NCI-H187 treated with DMSO at 0.1 percent for 48 hours (cell line): ENCODE results near the gene CD99.

Experiments
- DNase-seq: peaks from one replicate; lab custom pipeline; 2025; lab: John Stamatoyannopoulos, UW

The CD99 gene, protein sequence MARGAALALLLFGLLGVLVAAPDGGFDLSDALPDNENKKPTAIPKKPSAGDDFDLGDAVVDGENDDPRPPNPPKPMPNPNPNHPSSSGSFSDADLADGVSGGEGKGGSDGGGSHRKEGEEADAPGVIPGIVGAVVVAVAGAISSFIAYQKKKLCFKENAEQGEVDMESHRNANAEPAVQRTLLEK

DNA sequence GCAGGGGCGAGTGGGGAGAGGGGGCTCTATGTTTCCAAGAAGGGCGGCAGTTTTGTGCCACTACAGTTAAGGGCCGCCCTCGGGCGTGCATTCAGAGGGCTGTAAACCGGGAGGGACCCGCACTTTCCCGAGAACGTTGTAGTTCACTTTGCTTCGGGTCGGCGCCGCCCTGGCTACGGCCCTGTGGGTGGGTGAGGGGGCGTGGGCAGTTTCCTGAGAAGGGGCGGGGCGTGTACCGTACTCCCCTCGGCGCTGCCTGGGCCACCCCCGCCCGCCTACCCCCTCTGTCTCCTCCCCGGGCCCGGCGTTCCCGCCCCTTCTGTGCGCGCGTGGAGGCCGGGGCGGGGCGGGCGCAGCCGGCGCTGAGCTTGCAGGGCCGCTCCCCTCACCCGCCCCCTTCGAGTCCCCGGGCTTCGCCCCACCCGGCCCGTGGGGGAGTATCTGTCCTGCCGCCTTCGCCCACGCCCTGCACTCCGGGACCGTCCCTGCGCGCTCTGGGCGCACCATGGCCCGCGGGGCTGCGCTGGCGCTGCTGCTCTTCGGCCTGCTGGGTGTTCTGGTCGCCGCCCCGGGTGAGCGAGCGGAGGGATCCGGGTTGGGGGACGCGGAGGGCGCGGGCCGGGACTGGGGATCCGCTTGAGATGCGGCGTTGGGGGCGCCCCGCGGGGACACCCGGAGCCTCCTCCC is at the start of gene CD99:
TSS of gene CD99 (plus strand) at position 440 of the 687 bp plus-strand sequence. CDS start at position 506, 66 bp downstream.
- DNase-seq = no peak

- no peak for DNase-seq
Measured at GRCh38 chrX:2642146-2642545, 48.9 kb upstream of the CD99 start.

- no peak for DNase-seq
Measured at GRCh38 chrX:2642791-2643190, 48.3 kb upstream of the CD99 start.

DNA sequence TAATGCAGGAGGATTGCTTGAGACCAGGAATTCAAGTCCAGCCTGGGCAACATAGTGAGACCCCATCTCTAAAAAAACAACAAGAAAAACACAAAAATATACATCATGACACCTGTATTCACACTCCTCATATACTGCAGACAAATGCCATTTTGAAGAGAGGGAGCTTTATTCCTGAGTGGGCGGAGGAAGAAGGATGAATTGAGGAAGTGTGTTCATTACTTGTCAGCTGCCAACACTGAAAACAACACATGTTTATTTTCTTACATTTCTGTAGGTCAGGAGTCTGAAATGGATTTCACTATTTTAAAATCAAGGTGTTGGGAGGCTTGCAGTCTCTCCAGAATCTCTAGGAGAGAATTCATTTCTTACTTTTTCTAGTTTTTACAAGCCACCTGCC is 47.2 kb upstream of the CD99 start:
- no peak for DNase-seq

DNA sequence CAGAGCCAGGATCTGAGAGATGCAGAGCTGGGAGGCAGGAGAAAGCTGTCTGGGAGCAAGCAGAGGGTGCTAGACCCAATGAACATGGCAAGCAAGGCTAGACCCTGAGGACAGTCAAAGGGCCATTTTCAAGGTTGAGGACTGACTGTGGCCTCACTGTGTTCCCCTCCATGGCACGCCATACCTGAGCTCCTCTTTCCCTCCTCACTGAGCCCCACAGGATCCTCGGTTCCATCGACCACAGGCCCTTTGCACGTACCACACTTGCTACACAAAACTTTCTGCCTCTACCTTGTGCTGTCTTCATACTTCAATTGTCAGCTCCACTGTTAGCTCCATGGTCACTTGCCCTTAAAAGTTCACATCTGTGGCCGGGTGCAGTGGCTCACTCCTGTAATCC is 45.5 kb upstream of the CD99 start:
- no peak for DNase-seq

- DNase-seq = no peak
Measured at GRCh38 chrX:2647627-2648026, 43.5 kb upstream of the CD99 start.

DNA sequence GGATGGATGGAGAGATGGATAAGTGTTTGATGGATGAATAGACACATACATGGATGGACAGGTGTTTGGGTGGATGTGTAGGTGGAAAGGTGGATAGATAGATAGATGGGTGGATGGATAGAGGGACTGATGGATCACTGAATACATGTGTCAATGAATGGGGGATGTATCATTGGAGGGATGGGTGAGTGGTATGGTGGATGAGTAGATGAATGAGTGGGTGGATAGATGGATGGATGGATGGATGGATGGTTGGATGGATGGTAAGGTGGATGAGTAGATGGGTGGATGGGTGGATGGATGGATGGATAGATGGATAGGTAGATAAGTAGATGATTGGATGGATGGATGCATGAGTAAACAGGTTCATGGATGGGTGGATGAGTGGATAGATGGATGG is 41.1 kb upstream of the CD99 start:
- no peak for DNase-seq

DNA sequence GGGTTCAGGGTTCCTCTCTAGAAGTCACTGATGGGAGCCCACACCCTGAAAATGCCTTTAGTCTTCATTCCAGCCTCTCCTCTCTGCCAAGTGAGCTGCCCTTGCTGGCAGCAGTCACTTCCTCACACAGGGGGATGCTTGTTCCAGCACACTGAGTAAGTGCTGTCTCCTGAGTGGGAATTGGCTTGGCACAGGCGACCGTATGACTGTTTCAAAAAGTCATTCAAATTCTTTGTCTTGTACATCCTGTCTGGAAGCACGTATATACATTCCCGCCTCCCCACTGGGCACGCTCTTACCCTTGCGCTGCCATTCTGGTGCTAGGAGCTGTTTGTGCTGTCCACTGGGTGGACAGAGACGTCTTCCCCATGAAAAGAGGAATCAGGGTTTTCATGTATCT is 40.2 kb upstream of the CD99 start:
- DNase-seq = no peak

DNA sequence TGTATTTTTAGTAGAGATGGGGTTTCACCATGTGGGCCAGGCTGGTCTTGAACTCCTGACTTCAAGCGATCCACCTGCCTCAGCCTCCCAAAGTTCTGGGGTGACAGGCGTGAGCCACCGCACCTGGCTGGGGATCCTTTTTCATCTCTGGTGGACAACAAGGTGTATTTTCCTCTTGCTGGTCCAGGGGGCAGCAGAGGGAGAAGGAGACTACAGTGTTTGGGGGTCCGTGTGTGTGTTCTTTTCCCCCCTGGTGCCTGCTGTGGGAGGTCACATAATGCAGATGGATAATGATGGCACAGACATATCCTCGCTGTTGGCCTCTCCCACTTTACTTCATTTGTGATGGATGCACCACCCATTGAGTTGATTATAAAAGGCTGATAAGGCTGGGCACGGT is 39.0 kb upstream of the CD99 start:
- no peak for DNase-seq

DNA sequence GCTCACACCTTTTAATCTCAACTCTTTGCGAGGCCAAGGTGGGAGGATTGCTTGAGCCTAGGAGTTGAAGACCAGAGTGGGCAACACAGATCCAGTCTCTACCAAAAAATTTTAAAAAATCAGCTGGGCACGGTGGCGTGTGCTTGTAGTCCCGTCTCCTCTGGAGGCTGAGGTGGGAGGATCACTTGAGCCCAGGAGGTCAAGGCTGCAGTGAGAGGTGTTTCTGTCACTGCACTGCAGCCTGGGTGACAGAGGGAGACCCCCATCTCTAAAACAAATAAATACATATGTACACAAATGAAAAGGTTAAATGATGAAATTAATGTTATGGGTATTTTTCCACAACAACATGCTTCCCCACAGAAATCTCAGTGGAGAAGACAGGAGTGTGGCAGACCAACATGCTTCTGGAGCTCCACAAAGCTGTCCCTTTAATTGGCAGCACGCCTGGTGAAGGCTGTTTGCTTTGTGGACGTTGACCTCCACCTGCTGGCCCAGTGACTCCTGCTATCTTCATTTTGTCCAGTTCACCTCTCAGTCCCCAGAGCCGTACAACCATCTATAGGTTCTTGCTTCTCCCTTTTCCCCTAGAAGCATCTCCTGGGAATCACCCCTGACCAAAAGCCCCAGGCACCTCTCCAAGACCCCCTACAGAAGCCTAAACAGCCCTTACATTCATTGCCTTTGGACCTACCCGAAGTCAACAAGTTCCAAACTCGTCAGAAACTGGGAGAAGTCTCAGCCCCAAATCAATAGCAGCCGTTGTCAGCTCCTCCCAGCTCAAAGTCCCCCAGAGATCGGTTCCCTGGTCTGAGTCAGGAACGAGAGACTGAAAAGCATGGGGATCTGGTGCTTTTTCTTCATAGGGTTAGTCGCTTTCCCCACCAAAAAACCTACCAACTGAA is 36.4 kb upstream of the CD99 start:
- no peak for DNase-seq

GRCh38 chrX:2656257-2656836 is 34.7 kb upstream of the CD99 start:
- DNase-seq = no peak

GRCh38 chrX:2657532-2658113 is 33.5 kb upstream of the CD99 start:
- no peak for DNase-seq

GRCh38 chrX:2658585-2659292 is 32.4 kb upstream of the CD99 start:
- no peak for DNase-seq

- DNase-seq = no peak
Measured at GRCh38 chrX:2662586-2662985, 28.5 kb upstream of the CD99 start.

GRCh38 chrX:2664502-2664901 is 26.6 kb upstream of the CD99 start:
- DNase-seq = no peak

DNA sequence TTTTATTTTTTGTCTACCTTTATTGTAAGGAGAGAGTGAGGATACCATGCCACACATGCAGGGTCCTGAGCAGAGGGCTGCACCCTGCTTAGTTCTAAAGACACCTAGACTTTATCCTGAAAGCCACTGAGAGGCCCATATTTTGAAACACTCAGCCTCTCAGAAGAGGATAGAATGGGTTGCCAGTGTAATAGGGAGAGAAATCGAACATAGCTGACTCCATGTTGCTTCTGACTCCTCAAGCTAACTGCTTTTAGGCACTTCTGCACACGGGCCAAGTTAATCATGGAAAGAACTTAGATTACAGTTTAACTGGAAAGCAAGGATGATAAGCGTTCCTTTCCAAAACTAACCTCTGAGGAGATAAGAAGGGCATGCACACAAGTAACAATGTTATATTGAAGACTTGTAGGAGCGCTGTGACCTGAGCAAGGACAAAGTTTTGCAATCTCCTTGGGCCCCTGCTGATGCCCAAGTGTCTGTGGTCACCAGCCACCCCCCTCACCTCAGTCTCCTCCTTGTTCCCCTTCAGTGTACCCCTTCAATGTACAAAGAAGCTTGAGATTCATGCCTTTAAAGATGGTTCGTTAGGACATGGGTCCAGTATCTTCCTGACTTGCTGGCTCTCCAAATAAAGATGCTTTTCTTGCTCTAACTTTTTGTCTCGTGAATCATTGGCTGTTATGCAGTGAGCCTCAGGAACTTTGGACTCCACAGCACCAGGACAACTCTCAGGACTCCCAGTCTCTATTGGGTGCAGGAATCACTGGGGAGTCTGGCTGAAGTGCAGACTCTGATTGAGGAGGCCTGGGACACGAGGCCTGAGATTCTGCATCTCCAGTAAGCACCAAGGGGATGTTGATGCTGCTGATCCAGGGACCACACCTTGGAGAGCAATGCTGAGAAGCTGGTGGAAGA is 25.4 kb upstream of the CD99 start:
- DNase-seq = no peak

DNA sequence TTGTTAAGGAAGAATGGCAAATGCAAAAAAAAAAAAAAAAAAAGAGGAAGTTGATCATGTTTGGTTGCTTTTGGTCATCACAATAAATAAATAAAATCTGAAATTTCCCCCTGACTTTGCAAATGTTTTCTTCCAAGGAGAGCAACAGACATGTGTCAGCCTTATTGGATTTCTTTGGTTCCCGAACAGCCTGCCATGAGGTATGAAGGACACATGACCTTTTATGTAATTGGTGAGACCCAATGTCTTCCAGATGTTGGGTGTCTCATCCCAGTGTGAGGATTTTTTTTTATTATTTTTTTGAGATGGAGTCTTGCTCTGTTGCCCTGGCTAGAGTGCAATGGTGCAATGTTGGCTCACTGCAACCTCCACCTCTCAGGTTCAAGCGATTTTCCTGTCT is 24.6 kb upstream of the CD99 start:
- DNase-seq = no peak

DNA sequence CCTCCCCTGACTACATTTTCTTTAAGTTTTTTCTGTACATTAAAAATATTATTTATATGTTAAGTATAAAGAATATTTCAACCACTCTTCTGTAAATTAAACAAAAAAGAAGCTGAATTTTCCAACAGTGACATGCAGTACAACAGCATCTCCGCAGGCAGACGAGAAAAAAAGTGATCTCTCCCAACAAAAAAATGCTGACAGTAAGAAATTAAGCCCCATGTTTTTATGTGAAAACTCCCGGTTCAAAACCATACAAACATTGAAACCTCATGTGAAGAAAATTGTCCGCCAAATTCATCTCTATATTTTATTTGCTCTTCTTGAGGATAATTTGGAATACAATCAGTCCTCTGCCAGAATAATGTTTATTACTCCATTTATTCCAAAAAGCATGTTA is 20.1 kb upstream of the CD99 start:
- DNase-seq = no peak

DNA sequence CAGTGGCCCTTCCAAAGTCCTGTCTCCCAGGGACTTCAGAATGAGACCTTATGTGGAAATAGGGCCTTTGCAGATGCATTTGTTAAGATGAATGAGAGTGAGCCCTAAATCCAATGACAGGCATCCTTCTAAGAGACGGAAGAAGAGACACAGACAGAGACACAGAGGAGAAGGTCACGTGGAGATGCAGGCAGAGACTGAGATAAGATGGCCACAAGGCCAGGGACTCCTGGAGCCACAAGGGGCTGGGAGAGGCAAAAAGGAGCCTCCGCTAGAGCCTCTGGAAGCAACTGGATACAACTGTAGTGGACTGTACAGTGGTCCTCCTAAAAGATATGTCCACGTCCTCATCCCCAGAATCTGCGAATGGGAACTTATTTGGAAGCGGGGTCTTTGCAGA is 19.0 kb upstream of the CD99 start:
- no peak for DNase-seq

DNA sequence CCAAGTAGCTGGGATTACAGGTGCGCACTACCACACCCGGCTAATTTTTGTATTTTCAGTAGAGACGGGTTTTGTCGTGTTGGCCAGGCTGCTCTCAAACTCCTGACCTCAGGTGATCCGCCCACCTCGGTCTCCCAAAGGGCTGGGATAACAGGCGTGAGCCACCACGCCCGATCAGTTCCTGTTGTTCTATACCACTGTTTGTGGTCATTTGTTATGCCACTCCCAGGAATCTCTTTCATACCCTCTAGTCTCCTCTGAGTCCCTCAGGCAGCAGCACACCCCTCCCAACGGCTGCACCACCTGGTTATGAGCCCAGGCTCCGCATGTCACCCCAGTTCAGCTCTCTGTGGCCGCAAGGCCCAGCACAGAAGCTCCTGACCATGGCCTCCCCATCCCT is 17.5 kb upstream of the CD99 start:
- no peak for DNase-seq
